Stimulated activated naive CD4-positive, alpha-beta T cell treated with Interleukin-2 at 50 U/mL for 16 hours (primary cell): Measurements from ENCODE around the gene PPIL3.

Source experiments
- DNase-seq: peaks from one replicate; lab custom pipeline; 2025; lab: John Stamatoyannopoulos, UW

Gene PPIL3

DNA sequence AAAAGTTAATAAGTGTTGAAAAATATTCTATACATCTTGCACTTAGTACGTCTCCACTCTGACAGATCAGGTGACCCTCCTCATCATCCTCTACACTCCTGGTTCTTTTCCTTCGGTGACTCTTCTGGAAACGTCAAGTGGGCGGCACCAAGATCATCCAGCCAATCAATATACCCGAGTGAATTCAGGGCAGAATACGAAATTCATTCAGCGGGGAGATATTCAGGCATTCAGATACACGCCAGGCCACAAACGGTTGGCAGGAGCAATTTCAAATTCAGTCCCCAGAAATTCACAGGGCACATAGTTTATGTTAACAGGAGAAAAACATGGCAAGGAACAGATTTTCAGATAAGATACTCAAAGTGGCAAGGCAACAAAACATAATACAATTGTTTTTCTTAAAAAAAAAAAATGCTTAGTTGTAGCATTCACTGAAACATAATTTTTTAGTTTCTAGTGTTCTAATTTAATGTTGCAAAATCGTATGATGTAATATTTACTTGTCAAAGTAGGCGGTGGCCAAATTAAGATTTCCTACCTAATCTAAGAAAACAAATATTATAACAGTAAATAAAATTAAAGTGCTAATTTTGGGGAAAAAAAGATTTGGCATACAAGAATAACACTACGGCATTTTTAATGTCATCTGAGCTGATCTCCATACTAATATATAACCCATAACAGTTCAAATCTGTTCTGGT lies 28.6 kb downstream of the PPIL3 start:
- peak; percentile 5 for DNase-seq

DNA sequence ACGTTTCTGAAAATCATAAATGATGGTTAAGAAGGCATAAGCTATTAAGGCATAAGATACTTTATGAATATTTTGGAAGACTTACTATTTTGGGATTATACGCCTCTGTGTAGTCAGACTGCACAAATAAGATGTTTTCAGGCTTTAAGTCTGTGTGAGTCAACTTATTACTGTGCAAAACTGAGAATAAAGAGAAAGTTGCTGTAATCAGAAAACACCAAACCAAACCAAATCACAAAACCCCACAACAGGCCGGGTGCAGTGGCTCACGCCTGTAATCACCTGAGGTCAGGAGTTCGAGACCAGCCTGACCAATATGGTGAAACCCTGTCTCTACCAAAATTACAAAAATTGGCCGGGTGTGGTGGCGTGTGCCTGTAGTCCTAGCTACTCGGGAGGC lies 32.1 kb downstream of the PPIL3 start:
- no peak for DNase-seq

DNA sequence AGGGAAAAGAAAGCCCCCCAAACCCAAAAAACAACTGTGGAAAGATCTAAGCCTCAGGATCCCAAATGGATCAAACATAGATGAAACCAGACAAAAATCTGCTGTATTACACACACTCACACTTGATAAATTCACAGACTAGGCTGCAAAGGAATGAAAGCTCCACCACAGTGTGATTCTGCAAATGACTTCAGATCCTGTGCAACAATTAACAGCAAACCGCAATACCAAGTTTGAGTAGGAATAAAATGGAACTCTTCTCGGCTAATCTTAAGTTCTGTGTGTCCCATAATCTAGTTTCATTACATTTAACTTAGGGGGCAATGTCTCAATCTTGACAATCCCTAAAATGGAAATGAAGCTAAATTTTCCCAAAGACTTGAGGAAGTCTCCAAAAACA lies 36.3 kb downstream of the PPIL3 start:
- DNase-seq = no peak

DNA sequence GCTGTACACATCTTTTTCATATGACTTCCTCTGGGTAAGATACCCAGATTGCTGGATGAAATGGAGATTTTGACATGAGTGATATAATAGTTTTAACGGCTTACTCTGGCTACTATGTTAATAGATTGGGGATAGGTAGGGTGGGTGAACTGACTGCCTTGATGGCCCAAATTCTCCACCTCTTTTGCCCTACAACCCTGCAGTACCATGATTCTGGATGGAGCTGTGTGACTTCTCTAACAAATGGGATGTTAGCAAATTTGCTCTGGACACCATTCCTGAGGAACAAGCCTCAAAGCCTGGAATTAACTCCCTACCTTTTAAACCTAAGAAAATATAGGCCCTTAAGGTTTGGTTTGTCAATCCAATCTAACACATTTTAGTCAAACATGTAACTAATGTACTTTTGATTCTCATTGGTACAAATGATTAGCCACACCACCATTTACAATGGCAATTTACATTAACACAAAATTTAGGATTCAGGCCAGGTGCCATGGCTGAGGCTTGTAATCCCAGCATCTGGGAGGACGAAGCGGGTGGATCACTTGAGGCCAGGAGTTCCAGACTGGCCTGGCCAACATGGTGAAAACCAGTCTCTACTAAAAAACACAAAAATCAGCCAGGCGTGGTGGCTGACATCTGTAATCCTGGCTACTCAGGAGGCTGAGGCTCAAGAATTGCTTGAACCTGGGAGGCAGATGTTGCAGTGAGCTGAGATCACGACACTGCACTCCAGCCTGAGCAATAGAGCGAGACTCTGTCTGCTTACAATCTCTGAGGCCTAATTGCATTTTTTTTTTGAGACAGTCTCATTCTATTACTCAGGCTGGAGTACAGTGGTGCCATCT lies 37.3 kb downstream of the PPIL3 start:
- DNase-seq = no peak

DNA sequence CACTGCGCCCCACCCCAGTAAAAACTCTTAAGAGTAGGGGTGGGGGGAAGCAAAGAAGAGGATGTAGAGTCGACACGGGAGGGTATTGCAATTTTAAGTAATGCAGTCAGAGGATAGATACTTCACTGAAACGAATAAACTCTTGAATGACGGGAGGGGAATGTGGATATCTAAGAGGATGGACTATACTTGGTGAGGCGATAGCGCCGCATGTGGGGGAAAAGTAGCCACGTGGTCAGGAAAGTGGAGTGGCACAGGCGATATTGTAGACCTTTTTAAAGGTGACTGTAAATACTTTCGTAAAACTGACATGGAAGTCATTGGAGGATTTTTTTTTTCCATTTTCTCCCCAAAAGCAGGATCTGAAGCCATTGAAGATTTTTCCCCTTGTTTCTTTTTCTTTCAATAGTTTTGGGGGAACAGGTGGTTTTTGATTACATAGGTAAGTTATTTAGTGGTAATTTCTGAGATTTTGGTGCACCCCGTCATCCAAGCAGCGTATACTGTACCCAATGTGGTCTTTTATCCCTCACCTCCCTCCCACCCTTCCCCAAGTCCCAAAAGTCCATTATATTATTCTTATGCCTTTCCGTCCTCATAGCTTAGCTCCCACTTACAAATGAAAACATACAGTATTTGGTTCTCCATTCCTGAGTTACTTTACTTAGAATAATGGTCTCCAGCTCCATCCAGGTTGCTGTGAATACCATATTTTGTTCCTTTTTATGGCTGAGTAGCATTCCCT lies 38.2 kb downstream of the PPIL3 start:
- DNase-seq = no peak

DNA sequence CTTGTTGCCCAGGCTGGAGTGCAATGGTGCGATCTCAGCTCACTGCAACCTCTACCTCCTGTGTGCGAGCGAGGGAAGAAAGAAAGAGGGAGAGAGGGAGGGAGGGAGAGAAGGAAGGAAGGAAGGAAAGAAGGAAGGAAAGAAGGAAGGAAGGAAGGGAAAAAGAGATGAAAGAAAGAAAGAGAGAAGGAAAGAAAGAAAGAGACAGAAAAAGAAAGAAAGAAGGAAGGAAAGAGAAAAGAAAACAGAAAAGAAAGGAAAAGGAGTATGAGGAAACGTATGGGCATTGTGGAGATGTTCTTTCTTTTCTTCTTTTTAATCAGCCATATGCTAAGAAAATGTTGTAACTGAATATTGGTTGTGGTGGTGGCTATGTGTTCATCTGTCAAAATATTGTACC lies 40.9 kb downstream of the PPIL3 start:
- DNase-seq = no peak

DNA sequence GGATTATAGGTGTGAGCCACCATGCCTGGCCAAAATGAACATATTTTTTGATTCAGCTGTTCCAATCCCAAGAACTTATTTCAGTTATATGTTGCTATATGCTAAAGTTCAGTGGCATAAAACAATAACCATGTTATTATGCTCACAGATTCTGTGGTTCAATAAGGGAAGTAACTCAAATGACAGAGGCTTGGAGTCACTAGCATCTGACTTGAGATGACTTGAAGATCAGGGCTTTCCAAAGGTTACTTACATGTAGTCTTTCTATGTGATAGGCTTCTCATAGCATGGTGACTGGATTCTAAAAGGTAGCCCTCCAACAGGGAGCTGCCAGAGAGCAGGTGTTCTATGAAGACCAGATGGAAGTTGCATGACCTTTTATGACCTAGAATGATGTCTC lies 41.6 kb downstream of the PPIL3 start:
- DNase-seq = no peak

DNA sequence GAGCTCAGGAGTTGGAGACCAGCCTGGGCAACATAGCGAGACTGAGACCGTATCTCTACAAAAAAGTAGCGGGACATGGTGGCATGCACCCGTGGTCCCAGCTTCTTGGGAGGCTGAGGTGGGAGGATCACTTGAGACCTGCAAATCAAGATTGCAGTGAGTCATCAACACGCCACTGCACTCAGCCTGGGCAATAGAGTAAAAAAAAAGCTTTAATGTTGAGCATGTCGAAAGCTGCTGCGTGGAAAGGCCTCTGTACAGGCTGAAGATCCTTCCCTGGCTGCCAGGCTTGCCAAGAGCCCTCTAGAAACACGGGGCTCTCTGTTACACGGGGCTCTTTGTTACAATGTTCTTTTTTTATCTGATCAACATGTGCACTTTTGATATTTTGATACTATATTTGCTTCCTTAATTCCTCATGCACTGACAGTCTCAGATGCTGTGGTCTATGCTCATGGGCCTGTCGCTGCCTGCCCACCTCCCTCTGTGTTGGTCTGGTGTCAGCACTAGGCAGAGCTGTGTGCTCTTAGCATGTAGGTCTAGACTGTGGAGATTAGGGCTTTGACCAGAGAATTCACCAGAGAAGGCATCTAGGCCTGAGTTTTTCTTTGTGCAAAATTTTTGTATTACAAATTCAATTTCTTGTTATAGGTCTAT lies 43.1 kb downstream of the PPIL3 start:
- DNase-seq = no peak

DNA sequence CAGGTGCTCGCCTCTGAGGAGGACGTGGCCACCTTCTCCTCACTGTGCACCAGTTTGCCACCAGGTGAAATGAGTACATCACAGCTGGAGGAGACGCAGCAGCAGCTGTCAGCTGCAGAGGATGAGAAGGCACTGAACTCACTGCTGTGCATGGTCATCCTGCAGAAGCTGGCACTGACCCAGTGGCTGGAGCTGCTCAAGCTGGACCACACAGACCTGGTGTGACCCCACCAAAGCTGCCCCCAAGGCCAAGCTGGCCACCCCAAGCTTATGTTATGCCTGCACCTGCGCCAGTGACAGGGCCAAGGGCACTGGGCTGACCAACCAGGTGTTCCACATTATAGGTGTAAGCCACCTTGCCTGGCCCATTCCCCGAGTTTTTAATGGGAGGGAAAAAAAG lies 43.7 kb downstream of the PPIL3 start:
- no peak for DNase-seq

DNA sequence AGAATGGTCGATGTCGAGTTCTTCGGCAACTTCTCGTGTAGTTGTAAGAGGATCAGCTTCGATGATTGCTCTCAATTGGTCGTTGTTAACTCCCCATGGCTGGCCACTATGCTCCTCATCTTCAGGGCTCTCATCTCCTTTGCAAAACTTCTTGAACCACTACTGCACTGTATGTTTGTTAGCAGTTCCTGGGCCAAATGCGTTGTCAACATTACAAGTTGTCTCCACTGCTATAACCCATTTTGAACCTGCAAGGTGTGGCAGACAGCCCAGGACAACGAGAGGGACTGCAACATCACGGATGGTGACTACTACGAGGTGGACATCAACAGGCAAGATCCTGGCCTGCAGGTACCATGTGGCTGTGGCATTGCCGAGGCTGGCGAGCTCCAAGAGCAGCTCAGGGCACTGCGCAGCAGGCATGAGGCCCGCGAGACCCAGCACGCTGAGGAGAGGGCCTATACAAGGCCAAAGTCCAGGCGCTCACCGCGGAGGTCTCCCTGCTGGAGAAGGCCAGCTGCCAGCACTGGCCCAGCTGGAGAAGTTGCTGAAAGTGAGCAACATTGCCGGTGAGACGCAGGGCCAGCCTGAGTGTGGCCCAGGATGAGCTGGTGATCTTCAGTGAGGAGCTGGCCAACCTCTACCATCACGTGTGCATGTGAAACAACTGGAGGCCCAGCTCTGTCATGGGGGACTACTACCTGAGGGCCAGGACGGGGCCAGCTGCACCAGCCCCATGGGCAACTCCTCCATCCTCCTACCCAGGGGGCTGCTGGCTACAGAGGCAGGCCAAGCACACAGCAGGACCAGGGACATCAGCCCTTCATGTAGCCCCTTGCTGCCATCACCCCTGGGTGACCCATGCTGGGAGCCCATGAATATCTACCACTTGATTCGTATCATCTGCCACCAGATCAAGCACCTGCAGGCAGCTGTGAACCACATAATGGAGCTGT lies 44.6 kb downstream of the PPIL3 start:
- no peak for DNase-seq

DNA sequence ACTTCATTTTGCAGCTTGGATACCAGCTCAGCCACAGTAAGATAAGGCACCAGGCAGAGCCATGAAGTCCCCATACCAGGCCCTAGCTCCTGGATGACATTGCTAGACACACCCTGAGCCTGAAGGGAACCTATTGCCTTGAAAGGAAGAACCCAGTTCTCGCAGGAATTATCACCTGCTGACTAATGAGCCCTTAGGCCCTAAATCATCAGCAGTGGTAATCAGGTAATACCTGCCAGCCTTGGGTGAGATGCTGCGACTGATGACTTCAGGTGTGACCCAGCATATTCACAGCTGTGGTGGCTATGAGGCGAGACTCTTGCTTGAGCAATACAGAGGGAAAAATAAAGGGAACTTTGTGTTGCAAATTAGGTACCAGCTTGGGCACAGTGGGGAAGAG lies 49.4 kb downstream of the PPIL3 start:
- no peak for DNase-seq

DNA sequence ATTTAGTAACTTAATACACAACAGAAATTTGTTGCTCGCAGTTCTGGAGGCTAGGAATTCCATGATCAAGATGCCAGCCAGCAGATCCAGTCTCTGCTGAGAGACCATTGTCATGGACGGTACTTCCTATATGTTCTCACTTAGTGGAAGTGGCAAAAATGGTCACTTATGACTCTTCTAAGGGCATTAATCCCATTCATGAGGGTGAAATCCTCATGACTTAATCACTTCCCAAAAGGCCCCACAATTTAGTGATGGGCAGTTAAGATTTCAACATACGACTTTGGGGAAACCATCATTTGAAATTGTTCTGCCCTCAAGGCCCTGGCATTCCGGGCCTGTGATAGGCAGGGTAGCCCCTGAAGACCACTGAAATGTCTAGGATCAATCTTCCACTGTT lies 54.2 kb downstream of the PPIL3 start:
- DNase-seq = no peak

DNA sequence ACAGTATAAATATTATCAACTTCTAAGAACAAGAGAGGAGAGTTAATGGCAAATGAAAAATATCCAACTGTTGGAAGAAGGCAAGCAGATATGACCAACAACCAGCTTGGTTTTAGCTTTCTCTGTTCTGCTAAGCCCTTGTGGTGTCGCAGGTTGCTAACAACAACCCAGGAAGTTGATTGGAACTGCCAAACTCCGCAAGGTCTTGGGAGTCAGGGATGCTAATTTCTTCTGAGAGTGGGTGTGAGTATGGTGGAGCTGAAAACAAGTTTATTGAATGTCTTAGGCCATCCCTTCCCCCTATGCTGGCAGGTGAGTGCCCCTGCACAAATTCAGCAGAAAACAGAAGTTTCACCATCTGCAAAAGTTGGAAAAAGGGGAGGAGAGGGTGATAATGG lies 59.6 kb downstream of the PPIL3 start:
- DNase-seq = no peak

DNA sequence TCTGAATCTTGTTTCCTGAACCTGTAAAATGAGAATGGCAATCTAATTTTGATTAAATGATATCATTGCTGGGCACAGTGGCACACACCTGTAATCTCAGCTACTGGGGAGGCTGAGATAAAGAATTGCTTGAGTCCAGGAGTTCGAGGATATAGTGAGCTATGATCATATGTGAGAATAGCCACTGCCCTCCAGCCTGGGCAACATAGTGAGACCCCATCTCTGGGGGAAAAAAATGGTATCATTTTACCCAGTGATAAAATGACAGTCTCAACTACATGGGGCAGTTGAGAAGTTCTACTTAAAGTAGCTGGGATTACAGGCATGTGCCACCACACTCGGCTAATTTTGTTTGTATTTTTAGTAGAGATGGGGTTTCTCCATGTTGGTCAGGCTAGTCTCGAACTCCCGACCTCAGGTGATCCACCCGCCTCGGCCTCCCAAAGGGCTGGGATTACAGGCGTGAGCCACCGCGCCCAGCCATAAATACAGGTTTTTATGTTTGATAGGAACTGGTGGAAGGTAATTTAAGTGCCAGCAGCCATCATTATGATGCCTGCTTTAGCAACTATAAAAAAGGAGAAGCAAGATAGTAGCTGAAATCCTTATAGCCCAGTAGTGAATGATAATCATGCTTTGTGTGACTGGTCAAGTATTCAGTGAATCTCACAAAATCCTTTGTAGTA lies 60.2 kb downstream of the PPIL3 start:
- no peak for DNase-seq

DNA sequence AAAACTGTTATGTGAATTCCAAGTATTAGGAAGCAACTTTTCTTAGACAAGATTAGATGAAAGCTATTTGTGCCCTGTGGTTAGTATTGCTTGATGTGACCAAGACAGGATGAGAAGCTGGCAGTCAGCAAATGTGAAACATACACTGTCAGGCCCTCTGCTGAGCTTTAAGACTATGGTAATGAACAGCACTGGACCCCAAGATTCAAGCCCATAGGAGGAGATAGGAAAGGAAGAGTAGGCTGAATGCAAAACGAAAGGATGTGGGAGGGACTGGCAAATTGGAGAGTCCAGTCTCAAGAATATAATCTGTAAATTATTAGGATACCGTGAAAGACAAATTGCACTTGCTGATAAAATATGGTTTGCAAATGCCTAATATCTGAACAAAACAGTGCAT lies 60.8 kb downstream of the PPIL3 start:
- no peak for DNase-seq

DNA sequence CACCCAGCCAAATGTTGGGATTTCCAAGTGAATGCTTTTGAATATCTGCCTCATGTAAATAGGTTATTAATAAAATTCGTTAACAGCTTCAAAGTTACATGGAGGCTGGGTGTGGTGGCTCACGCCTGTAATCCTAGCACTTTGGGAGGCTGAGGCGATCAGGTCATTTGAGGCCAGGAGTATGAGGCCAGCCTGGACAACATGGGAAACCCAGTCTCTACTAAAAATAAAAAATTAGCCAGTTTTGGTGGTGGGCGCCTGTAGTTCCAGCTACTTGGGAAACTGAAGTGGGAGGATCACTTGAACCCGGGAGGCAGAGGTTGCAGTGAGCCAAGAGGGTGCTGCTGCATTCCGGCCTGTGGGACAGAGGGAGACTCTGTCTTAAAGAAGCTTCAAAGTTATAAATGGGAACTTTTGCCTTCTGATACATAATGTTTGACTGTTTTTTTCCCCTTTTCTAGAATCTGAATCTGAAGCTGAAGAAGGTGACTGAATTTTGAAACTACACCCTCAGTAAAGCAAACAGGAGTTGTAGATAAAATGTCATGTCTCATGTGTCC lies 67.1 kb downstream of the PPIL3 start:
- DNase-seq = no peak
